ENCODE data around the gene DISC1.

DNA sequence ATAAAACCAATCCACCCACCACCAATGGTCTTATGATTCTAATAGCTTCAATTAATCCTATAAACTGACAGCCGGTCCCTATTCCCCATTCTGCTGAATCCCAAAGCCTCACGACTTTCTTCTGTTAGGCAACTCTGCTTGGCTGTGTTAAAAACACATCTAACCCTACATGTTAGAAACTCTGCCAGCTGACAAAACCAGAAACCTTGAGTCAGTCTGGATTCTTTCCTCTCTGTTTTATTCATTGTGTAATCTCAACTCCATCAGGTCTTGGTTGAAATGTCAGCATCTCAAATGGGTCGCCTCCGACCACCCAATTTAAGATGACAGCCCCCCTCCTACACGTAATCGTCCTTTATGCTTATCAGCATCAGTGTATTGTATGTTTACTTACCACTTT, 312.1 kb downstream of the DISC1 start:
- TF ChIP-seq CTCF (IDR thresholded peaks at IDR 0.05) (no peak), POLR2A (IDR thresholded peaks at IDR 0.05) (no peak), POLR2AphosphoS5 (IDR thresholded peaks at IDR 0.05; ENCODE audit: insufficient read depth in 1 of 2, low read depth in 1 of 2) (no peak)

Measured in vagina (tissue), 2 donors.